Natural killer cell (primary cell): ENCODE measurements around the gene SERTAD3. TPM values are rescaled to one million over a fixed set of nuclear protein-coding genes. Genes with fewer than 3 reads are reported as not detected.

ENCODE experiments used
- ATAC-seq, 3 donors: fragments of 150-1000 bp in 2 of 3; fragments of 200-7000 bp in 1 of 3; cut with Tn5 transposase; 1 replicate in 1 of 3; 2 replicates in 2 of 3; pipeline ENCODE4 v1.10.0; 2021; ENCODE audit warnings: mild to moderate bottlenecking in 2 of 3, moderate library complexity in 2 of 3
- DNase-seq, 2 donors: peaks; one replicate each; pipeline versions ENCODE4 v3.0.0 to v3.0.0-alpha.2; 2013 to 2021; ENCODE audit warnings: mixed read lengths in 1 of 2
- H3K27ac ChIP-seq: one replicate; pipeline ENCODE4 v1.5.1; 2013; ENCODE audit warnings: mild to moderate bottlenecking, low read length
- H3K27me3 ChIP-seq: one replicate; pipeline ENCODE4 v1.6.1; 2013; ENCODE audit warnings: low read length; ENCODE audit not compliant: control insufficient read depth, insufficient read depth
- H3K36me3 ChIP-seq: one replicate; pipeline ENCODE4 v1.6.1; 2013; ENCODE audit warnings: low read length; ENCODE audit not compliant: control insufficient read depth, insufficient read depth
- H3K4me1 ChIP-seq: one replicate; pipeline ENCODE4 v1.6.1; 2013; ENCODE audit warnings: low read length; ENCODE audit not compliant: control insufficient read depth, insufficient read depth
- H3K4me3 ChIP-seq: one replicate; pipeline ENCODE4 v1.5.1; 2013; ENCODE audit warnings: low read length
- H3K9me3 ChIP-seq: one replicate; pipeline ENCODE4 v1.6.1; 2013; ENCODE audit warnings: low read length; ENCODE audit not compliant: control insufficient read depth, insufficient read depth
- H3K27ac Mint-ChIP-seq, 2 donors: one replicate each; pipeline ENCODE4 v1.8.0; 2022; ENCODE audit warnings: mild to moderate bottlenecking in 2 of 2, mixed read lengths in 2 of 2, moderate library complexity in 1 of 2
- H3K27me3 Mint-ChIP-seq, 2 donors: one replicate each; pipeline ENCODE4 v1.8.0; 2022; ENCODE audit warnings: low read depth in 2 of 2, mixed read lengths in 2 of 2
- H3K36me3 Mint-ChIP-seq: one replicate; pipeline ENCODE4 v1.8.0; 2022; ENCODE audit warnings: mixed read lengths
- H3K4me1 Mint-ChIP-seq, 2 donors: one replicate each; pipeline ENCODE4 v1.8.0; 2022; ENCODE audit warnings: mixed read lengths in 2 of 2
- H3K4me3 Mint-ChIP-seq: one replicate; pipeline ENCODE4 v1.8.0; 2022; ENCODE audit warnings: mild to moderate bottlenecking, moderate library complexity, mixed read lengths
- H3K9me3 Mint-ChIP-seq, 2 donors: one replicate each; pipeline ENCODE4 v1.8.0; 2022; ENCODE audit warnings: mixed read lengths in 2 of 2
- CTCF ChIP-seq: fragments of 200-600 bp; IDR thresholded peaks from one replicate; pipeline ENCODE4 v1.8.0; 2022; ENCODE audit warnings: antibody characterized with exemption
- WGBS: methylation state at CpG from one replicate; pipeline ENCODE4 v1.1.7; 2013; ENCODE audit warnings: missing lambda C conversion rate; ENCODE audit not compliant: insufficient coverage; 5-methylcytosine and 5-hydroxymethylcytosine counted together
- intact Hi-C: fragments of 100-400 bp; cut with micrococcal nuclease; formaldehyde crosslinking; loops from one replicate; pipeline ENCODE4 v1.14.2; 2022
- total RNA-seq, 4 donors: library from RNA; stranded (reverse); fragments of 120-200 nt in 1 of 4; gene quantifications; one replicate each; pipeline versions ENCODE4 v1.2.3 to v1.2.4, GENCODE V29; 2013 to 2022

The SERTAD3 gene
- total RNA-seq, 3 donors from 2014 or later (not counting 1 experiment from before 2014, with no cell fraction given), result 57.3 to 102 (median 83.3) TPM

DNA sequence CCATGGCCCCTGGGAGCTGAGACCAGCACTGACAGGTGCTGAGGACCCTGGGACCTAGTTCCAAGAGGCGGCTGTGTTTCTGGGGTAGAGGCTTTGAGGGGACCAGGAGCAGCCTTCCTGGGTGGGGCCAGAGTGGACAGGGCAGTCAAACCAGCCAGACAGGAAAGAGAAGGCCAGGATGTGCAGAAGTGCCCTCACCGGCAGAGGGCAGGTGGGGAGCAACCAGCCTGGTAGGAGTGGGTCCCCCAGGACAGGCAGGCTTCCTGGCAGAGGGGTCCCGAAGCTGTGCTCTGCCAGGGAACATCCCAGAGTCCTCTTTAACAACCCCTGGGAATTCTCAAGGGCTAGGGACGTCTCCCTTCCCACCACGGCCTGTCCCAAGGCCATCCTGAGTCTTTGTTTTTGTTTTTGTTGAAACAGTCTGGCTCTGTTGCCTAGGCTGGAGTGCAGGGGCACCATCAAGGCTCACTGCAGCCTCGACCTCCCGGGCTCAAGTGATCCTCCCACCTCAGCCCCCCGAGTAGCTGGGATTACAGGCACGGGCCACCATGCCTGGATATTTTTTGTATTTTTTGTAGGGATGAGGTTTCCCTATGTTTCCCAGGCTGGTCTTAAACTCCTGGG, 51.1 kb downstream of the SERTAD3 start:
- peaks cover under 1% of the 10 kb centered on the region for H3K4me1 ChIP-seq
- Mint-ChIP-seq H3K4me3 (no peak overlapping the region), H3K4me1 (no peaks in the 10 kb centered on the region), H3K9me3 (no peaks in the 10 kb centered on the region), H3K27ac (peak overlapping the region in 1 of 2 donors; percentile 76), H3K27me3 (no peaks in the 10 kb centered on the region), H3K36me3 (no peaks in the 10 kb centered on the region)
- H3K27me3 ChIP-seq, result no peaks in the 10 kb centered on the region
- no peak for TF ChIP-seq CTCF
- WGBS, result 76% methylated on average over 9 of the region's 9 CpGs
- H3K36me3 ChIP-seq, result no peaks in the 10 kb centered on the region
- H3K4me3 ChIP-seq, result no peak overlapping the region
- DNase-seq (no peak), ATAC-seq (no peak)
- H3K27ac ChIP-seq, result no peak overlapping the region
- intact Hi-C loops, result no loop called here
- H3K9me3 ChIP-seq, result no peaks in the 10 kb centered on the region

DNA sequence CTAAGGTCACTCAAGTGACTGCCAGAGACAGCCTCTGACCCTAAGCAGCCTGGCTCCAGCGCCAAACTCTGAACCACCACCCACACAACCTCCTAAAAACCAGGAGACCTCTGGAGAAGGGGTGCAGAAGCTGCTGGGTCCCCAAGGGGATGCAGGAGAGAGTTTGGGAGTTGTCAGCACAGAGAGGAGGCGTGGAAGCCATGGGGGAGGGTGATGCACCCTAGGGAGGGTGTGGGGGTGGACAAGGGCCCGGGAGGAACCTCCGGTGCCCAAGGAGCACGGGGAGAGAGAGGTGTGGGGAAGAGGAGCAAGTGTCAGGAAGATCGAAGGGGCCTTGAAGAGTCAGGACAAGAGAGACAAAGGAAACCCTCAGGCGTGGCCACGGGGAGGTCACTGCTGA, 52.0 kb downstream of the SERTAD3 start:
- Histone ChIP-seq H3K4me1 (no peaks in the 10 kb centered on the region), H3K4me3 (no peak overlapping the region), H3K27ac (no peak overlapping the region), H3K36me3 (no peaks in the 10 kb centered on the region), H3K27me3 (no peaks in the 10 kb centered on the region), H3K9me3 (no peaks in the 10 kb centered on the region)
- no peak for TF ChIP-seq CTCF
- Mint-ChIP-seq H3K4me1 (no peaks in the 10 kb centered on the region), H3K27me3 (peaks cover 0 to 3% of the 10 kb centered on the region in 2 donors), H3K4me3 (no peak overlapping the region), H3K27ac (peak overlapping the region in 1 of 2 donors; percentile 76), H3K9me3 (no peaks in the 10 kb centered on the region), H3K36me3 (no peaks in the 10 kb centered on the region)
- intact Hi-C loops, result no loop called here
- ATAC-seq, result no peak
- no peak for DNase-seq
- WGBS, result 78% methylated on average over 8 of the region's 8 CpGs

Other genes starting within 250 kb of the SERTAD3 start
- not detected for gene TTC9B, start 226.0 kb downstream of the SERTAD3 start, total RNA-seq
- gene CCNP, start 217.6 kb downstream of the SERTAD3 start, total RNA-seq, result 1 to 10 TPM; 1.2 to 1.8 (median 1.2) TPM
- gene AKT2, start 159.0 kb downstream of the SERTAD3 start, total RNA-seq, result 100 to 1,000 TPM; 234 to 292 (median 261) TPM
- 10 to 100 TPM; 15.2 to 20.2 (median 16.1) TPM for gene C19orf47, start 95.9 kb downstream of the SERTAD3 start, total RNA-seq
- gene PLD3, start 95.6 kb downstream of the SERTAD3 start, total RNA-seq, result 100 to 1,000 TPM; 107 to 140 (median 109) TPM
- under 1 TPM in 2 of 3 donors, not detected in 1; 0.14 to 0.29 TPM for gene HIPK4, start 54.2 kb downstream of the SERTAD3 start, total RNA-seq
- 1 to 10 TPM; 2.0 to 3.8 (median 3.7) TPM for gene PRX, start 31.0 kb downstream of the SERTAD3 start, total RNA-seq
- 10 to 100 TPM; 31.2 to 53.5 (median 38.7) TPM for gene SERTAD1, start 18.3 kb downstream of the SERTAD3 start, total RNA-seq
- gene BLVRB, start 21.4 kb upstream of the SERTAD3 start, total RNA-seq, result 10 to 100 TPM; 16.8 to 25.2 (median 18.3) TPM
- gene SPTBN4, start 22.7 kb upstream of the SERTAD3 start, total RNA-seq, result under 1 TPM; 0.16 to 0.63 (median 0.31) TPM
- gene SHKBP1, start 132.5 kb upstream of the SERTAD3 start, total RNA-seq, result 100 to 1,000 TPM; 209 to 224 (median 209) TPM
- gene LTBP4, start 157.0 kb upstream of the SERTAD3 start, total RNA-seq, result 100 to 1,000 TPM; 153 to 182 (median 157) TPM
- gene NUMBL, start 246.3 kb upstream of the SERTAD3 start, total RNA-seq, result 10 to 100 TPM in 2 of 3 donors, 1 to 10 TPM in 1; 9.9 to 19.5 (median 10.2) TPM